H1 (cell line): ENCODE results near the gene TNN.
A peak's percentile ranks its signal among the peaks of the same experiment; 100 is the strongest.

Experiments used
- GABPA ChIP-seq: IDR thresholded peaks from 2 replicates; pipeline ENCODE4 v1.6.1; 2011; ENCODE audit warnings: mild to moderate bottlenecking, low read length, moderate library complexity, borderline replicate concordance; ENCODE audit not compliant: insufficient read depth
- HDAC2 ChIP-seq, 2 experiments: fragments of 300-600 bp in 1 of 2; sonication (generic) in 1 of 2; IDR thresholded peaks; 2 replicates each; pipeline ENCODE4 v1.6.1; 2011 to 2012; ENCODE audit warnings: low read depth in 2 of 2, low read length in 2 of 2, mild to moderate bottlenecking in 2 of 2, moderate library complexity in 2 of 2, borderline replicate concordance in 1 of 2, inconsistent platforms in 1 of 2
- POLR2A ChIP-seq, 2 experiments: IDR thresholded peaks; 1 replicate in 1 of 2; 2 replicates in 1 of 2; pipeline ENCODE4 v1.6.1; 2011; ENCODE audit warnings: low read depth in 2 of 2, low read length in 2 of 2, mild to moderate bottlenecking in 2 of 2; ENCODE audit errors: control extremely low read depth in 1 of 2
- POLR2AphosphoS5 ChIP-seq: IDR thresholded peaks from 2 replicates; pipeline ENCODE4 v1.6.1; 2011; ENCODE audit warnings: low read depth, low read length
- RFX5 ChIP-seq: IDR thresholded peaks from 2 replicates; pipeline ENCODE4 v1.6.1; 2011; ENCODE audit warnings: low read depth, low read length, improper control_type of control experiment, borderline replicate concordance
- ZNF274 ChIP-seq: IDR thresholded peaks from 2 replicates; pipeline ENCODE4 v1.7.0; 2012; ENCODE audit warnings: low read length, borderline replicate concordance; ENCODE audit errors: extremely low read depth
- TF ChIP-seq, protein P1 (sequence below), 3 experiments: IDR thresholded peaks; 1 replicate in 2 of 3; 2 replicates in 1 of 3; pipeline versions ENCODE4 v1.5.1 to v1.6.1; 2011; ENCODE audit warnings: low read length in 3 of 3, mild to moderate bottlenecking in 3 of 3, inconsistent platforms in 2 of 3, low read depth in 1 of 3, moderate library complexity in 1 of 3; ENCODE audit not compliant: insufficient read depth in 1 of 3; ENCODE audit errors: control extremely low read depth in 1 of 3

DNA sequence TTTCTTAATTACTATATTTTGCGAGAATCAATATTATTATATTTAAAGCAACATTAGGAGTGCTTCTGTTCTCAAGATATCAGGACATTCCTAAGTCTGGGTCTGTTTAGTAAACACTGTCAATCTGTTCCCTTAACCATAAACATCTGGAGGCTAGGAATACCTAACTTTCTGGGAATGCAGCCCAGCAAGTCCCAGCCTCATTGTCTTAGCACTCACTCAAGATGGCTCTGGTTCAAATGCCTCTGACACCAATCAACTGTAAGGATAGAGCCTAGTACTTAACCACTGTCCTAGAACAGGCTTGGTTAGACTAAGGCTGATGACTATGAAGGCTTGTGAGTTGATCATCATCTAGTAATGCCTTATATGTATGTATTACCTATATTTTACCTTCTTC lies 61.5 kb downstream of the TNN start:
- TF ChIP-seq HDAC2 (IDR thresholded peaks at IDR 0.05; ENCODE audit: borderline replicate concordance in 1 of 2, low read depth in 2 of 2, low read length in 2 of 2) (no peak), POLR2AphosphoS5 (no peak), GABPA (no peak), POLR2A (IDR thresholded peaks at IDR 0.05; ENCODE audit: control extremely low read depth in 1 of 2, low read depth in 2 of 2, low read length in 2 of 2) (0 out of 3 replicates have a peak, but pooled peaks of 1 of the 2 experiments have one; percentile 28), RFX5 (no peak), ZNF274 (no peak)
- TF ChIP-seq, protein P1, sequence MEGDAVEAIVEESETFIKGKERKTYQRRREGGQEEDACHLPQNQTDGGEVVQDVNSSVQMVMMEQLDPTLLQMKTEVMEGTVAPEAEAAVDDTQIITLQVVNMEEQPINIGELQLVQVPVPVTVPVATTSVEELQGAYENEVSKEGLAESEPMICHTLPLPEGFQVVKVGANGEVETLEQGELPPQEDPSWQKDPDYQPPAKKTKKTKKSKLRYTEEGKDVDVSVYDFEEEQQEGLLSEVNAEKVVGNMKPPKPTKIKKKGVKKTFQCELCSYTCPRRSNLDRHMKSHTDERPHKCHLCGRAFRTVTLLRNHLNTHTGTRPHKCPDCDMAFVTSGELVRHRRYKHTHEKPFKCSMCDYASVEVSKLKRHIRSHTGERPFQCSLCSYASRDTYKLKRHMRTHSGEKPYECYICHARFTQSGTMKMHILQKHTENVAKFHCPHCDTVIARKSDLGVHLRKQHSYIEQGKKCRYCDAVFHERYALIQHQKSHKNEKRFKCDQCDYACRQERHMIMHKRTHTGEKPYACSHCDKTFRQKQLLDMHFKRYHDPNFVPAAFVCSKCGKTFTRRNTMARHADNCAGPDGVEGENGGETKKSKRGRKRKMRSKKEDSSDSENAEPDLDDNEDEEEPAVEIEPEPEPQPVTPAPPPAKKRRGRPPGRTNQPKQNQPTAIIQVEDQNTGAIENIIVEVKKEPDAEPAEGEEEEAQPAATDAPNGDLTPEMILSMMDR (IDR thresholded peaks at IDR 0.05; ENCODE audit: control extremely low read depth in 1 of 3, insufficient read depth in 1 of 3, low read depth in 1 of 3, low read length in 3 of 3): no peak
